ENCODE measurements around the gene DNAAF3. TPM values are rescaled to one million over a fixed set of nuclear protein-coding genes. Genes with fewer than 3 reads are reported as not detected.
A peak's percentile ranks its signal among the peaks of the same experiment; 100 is the strongest.
"Not testable (repeated sequence)": the region's sequence is repeated elsewhere in the genome, so short reads cannot be mapped to it uniquely, and the experiment has no call there.

Gene DNAAF3
- total RNA-seq, 1 donor from 2014 or later, result 0.51 TPM

GRCh38 chr19:55175117-55175867, 8.9 kb upstream of the DNAAF3 start:
- DNase-seq, result no peak

DNA sequence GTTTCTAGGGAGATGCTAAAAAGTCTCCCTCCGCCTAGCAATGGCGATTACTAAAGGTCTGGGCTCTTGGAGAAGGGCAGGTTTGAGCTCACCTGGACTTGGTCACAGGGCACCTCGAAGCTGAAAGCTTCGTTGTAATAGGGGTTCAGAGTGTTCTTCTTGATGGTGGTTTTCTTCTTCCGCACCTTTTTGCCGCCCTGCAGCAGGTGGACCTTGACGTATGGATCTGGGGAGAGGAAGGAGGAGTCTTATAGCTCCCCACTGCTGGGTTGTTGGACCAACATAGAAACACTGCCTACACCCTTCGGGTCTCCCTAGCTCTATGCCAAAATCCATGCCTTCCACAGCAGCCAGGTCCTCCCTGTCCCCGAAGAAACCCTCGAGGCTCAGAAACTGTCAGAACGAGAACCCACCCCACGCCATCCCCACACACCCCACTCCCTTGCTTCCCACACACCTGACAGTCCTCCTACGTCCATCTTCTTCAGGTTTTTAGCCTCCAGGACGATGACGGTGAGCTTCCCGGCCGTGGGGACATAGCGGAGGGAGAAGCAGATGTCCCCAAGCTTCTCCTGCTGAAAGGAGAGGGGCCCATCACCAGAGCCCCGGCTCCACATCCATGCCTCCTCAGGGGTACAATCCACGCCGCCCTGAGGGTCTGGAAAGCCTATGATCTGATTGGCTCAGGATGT, 8.2 kb upstream of the DNAAF3 start:
- DNase-seq, result no peak

- no peak for DNase-seq
Observed at GRCh38 chr19:55173714-55174409, 7.4 kb upstream of the DNAAF3 start.

GRCh38 chr19:55173186-55173713, 6.8 kb upstream of the DNAAF3 start:
- DNase-seq, result no peak

- DNase-seq, result no peak
Observed at GRCh38 chr19:55172741-55173140, 6.3 kb upstream of the DNAAF3 start.

DNA sequence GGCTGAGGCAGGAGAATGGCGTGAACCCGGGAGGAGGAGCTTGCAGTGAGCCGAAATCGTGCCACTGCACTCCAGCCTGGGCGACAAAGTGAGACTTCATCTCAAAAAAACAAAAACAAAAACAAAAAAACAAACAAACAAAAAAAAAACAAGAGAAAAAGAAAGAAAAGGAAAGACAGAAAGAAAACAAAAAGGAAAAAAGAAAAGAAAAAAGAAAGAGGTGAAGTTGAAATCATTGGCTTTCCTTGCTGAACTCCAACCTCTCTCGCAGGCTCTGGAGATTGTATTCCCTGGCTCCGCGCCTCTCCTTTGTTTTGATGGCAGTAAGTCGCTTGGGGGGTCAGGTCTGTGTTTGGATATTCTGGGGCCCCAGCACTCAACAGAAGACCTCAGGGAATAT, 5.9 kb upstream of the DNAAF3 start:
- DNase-seq, result not testable (repeated sequence)

GRCh38 chr19:55171440-55171839, 5.0 kb upstream of the DNAAF3 start:
- no peak for DNase-seq

- no peak for DNase-seq
Observed at GRCh38 chr19:55169136-55169535, 2.7 kb upstream of the DNAAF3 start.

GRCh38 chr19:55165952-55166529, 372 bp downstream of the DNAAF3 start:
- peak; percentile 69 for DNase-seq

DNA sequence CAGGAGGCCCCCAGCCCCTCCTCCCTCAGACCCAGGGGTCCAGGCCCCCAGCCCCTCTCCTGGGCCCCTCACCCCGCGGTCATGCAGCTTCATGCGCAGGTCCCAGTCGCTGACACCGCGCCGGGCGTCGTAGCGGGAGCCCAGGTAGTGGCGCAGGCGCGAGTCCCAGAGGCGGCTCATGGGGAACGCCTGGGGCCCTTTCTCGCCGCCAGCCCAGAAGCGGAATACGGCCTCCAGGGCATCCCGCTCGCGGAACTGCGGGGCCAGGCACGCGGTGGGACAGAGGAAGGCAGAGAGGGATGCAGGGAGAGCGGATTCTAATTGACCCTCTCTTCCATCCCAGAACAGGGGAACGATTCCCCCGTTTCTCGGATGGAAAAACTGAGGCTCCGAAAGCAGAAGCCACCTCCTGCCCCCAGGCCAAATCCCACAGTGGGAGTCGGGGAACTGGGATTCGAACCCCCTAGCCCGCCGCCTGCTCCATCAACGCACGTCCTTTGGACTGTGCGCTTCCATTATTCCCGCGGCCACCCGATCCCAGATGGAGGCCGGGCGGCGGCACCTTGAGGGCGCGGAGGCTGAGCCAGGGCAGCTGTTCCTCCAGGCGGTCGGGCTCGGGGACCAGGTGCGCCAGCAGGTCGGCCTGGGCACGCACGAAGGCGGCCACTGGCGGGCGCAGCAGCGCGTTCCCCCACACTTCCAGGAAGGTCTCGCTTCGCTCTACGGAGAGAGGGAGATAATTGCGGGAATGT, 4.7 kb downstream of the DNAAF3 start:
- no peak for DNase-seq

DNA sequence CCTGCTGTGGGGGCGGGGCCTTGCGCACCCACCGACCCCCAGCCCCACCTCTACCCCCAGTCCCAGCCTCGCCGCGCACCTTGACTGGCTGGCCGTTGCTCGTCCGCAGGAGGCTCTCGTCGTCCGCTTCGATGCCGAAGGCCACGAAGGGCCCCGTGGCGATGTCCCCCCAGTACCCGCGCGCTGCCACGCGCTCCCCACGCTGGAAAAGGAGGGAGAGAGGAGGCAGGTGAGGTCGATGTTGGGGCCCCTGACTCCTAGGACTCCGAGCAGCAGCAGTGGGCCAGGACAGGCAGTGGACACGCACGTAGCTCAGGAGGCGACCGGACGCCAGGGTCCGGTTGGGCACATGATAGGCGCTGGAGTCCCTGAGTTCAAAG, 5.4 kb downstream of the DNAAF3 start:
- no peak for DNase-seq

DNA sequence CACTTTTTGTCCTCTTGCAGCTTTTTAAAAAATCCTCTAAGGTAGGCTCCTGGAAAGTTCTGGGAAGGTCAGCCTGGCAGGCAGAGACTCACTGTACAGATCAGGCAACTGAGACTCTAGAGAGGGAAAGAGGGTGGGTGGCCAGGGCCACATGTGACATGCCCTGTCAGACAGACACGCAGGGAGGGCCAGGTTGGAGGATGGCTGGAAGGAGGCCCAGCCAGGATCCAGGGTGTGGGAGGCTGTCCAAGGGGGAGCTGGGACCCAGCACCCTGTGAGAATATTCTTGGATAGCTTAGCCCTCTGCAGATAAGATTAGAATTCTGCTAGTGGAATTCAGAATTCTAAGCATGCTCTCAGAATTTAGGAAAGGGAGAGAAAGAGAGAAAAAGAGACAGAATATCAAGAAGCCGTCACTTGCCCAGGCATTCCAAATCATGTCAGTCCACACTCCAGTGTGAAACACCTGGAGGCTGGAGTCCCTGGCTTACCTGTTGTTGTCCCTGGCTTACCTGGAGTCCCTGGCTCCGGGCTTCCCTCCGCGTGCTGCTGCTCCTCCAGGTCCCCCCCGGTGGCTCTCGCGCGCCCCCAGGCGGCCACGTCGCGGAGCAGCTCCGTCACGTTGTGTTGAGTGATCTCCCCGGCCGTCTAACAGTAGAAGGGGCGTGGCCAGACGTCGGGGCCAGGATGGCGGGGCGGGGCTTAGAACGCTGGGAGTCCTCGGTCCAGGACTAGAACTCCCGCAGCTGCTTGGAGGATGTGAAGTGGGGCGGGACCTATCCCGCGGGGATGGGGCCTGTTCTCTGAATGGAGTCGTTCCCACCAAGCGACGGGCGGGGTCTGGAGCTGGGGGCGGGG, 6.1 kb downstream of the DNAAF3 start:
- DNase-seq, result peak; percentile 89

GRCh38 chr19:55158848-55159749, 7.3 kb downstream of the DNAAF3 start:
- DNase-seq, result peak; percentile 67

DNA sequence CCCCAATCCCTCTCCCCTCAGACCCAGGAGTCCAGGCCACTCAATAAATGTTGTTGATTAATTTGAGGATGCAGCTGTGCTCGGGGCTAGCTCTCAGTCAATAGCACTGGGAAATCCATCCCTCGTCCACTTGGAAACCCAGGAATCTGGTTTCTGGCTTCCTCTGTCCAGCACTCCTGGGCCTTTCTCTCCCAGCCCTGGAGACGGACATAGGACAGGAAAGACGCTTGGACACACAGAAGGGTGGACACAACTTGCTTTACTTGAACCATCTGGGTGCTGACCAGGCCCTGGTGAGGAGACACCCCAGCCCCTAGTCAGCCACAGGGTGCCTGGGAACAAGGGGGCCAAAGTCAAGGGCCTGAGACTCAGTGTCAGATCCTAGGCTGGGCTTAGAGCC, 8.0 kb downstream of the DNAAF3 start:
- no peak for DNase-seq

DNA sequence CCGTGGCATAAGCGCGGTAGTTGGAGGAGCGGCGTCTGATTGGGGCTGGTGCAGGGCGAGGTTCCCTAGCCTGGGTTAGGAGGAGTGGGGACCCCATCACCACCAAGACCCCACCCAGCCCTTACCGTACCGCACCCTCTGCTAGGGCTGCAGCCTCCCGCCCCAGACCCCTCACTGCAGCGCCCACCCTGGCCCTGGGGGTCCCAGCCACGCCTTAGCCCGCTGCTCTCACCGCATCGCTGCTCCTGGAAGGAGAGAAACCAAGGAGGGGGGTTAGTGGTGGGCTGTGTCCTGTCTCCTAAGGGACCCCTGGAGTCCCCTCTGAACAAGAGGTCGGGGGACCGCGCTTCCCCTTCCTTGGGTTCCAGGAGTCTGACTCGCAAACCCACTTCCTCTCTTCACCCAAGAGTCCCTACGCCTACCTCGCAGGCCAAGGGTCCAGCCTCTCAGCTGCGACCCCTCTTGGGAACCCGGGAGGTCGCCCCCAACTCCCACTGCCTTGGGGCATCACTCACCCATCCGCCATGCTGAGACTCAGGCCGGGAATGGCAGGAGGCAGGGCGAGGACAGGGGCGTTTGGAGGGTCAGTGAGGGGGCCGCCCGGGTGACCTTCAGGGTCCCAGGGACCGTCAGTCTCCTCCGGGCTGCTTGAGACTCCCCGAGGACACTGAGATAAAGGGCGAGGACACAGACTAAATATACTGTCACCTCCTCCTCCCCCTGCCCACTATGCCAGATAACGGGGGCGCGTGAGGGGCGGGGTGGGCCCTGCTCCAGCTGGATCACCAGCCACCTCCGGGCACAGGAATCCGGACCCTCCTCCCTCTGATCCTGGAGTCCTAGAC, 9.1 kb downstream of the DNAAF3 start, which contains the start of gene TNNI3:
Gene TNNI3, minus strand, starts transcription at position 669 of the 845 bp plus-strand sequence. Its CDS starts 143 bp downstream, at position 526.
- no peak for DNase-seq

- peak; percentile 65 for DNase-seq
Observed at GRCh38 chr19:55156202-55157063, 10.0 kb downstream of the DNAAF3 start.

- not testable (repeated sequence) for DNase-seq
Observed at GRCh38 chr19:55155784-55156183, 10.6 kb downstream of the DNAAF3 start.

Data from tongue (tissue), 2 donors.